ENCODE measurements around the gene ADAT2.

- TF ChIP-seq CTCF (IDR thresholded peaks at IDR 0.05) = no peak
- no peak for TF ChIP-seq EP300 (IDR thresholded peaks at IDR 0.05)
Measured at GRCh38 chr6:143476545-143476944, 26.1 kb upstream of the ADAT2 start.

Data from sigmoid colon (tissue), 4 donors.